Mesothelial cell of epicardium (in vitro differentiated cells): ENCODE results near the gene CUTA. TPM values are rescaled to one million over a fixed set of nuclear protein-coding genes. Genes with fewer than 3 reads are reported as not detected.
A peak's percentile ranks its signal among the peaks of the same experiment; 100 is the strongest.

ENCODE experiments used
- DNase-seq, 2 experiments: peaks; one replicate each; pipeline ENCODE4 v3.0.0; 2021; ENCODE audit warnings: low spot score in 2 of 2; ENCODE audit not compliant: unreplicated experiment in 2 of 2
- H3K27ac Mint-ChIP-seq: 2 replicates; pipeline ENCODE4 v1.8.0; 2021; ENCODE audit warnings: mixed read lengths
- H3K27me3 Mint-ChIP-seq: 2 replicates; pipeline ENCODE4 v1.8.0; 2021; ENCODE audit warnings: low read depth, mixed read lengths
- H3K36me3 Mint-ChIP-seq: 2 replicates; pipeline ENCODE4 v1.8.0; 2021; ENCODE audit warnings: mixed read lengths
- H3K4me1 Mint-ChIP-seq: 2 replicates; pipeline ENCODE4 v1.8.0; 2021; ENCODE audit warnings: mixed read lengths
- H3K4me3 Mint-ChIP-seq: 2 replicates; pipeline ENCODE4 v1.8.0; 2021; ENCODE audit warnings: mild to moderate bottlenecking, moderate library complexity, mixed read lengths
- H3K9me3 Mint-ChIP-seq: 2 replicates; pipeline ENCODE4 v1.8.0; 2021; ENCODE audit warnings: mixed read lengths
- CTCF ChIP-seq: fragments of 200-600 bp; sonication (generic); IDR thresholded peaks from one replicate; pipeline ENCODE4 v1.5.0; 2021; ENCODE audit warnings: antibody characterized with exemption; ENCODE audit not compliant: unreplicated experiment
- total RNA-seq: library from RNA; stranded (reverse); gene quantifications from 3 replicates; pipeline ENCODE4 v1.2.1, GENCODE V29; 2021

Gene CUTA
- total RNA-seq, 1 donor from 2014 or later: 239 TPM

GRCh38 chr6:33456156-33456555 is 38.2 kb upstream of the CUTA start:
- peaks cover 3% of the 10 kb centered on the region for H3K27me3 Mint-ChIP-seq
- TF ChIP-seq CTCF: no peak

GRCh38 chr6:33455051-33455450 is 37.1 kb upstream of the CUTA start:
- TF ChIP-seq CTCF: no peak
- peak overlapping the region; percentile 86 for H3K27ac Mint-ChIP-seq
- peaks cover 15% of the 10 kb centered on the region for H3K36me3 Mint-ChIP-seq
- peak overlapping the region; percentile 97 for H3K4me3 Mint-ChIP-seq
- peaks cover 6% of the 10 kb centered on the region for H3K9me3 Mint-ChIP-seq
- DNase-seq: no peak
- H3K4me1 Mint-ChIP-seq: peaks cover 18% of the 10 kb centered on the region
- peaks cover 2% of the 10 kb centered on the region for H3K27me3 Mint-ChIP-seq

More at GRCh38 chr6:33456156-33456555, 38.2 kb upstream of the CUTA start:
- H3K4me1 Mint-ChIP-seq: peaks cover 18% of the 10 kb centered on the region
- no peak overlapping the region for H3K27ac Mint-ChIP-seq
- peaks cover 6% of the 10 kb centered on the region for H3K9me3 Mint-ChIP-seq
- DNase-seq: no peak
- H3K36me3 Mint-ChIP-seq: peaks cover 15% of the 10 kb centered on the region
- peak overlapping the region; percentile 97 for H3K4me3 Mint-ChIP-seq

GRCh38 chr6:33454009-33454946 is 36.4 kb upstream of the CUTA start, which contains the start of gene ZBTB9:
TSS of gene ZBTB9 (plus strand) at chr6:33454576. CDS start at chr6:33455101, 525 bp downstream.
- peak; percentile 88 to 93 for DNase-seq
- Mint-ChIP-seq H3K27ac (peak within 1 kb of the TSS; percentile 90), H3K4me3 (peak within 1 kb of the TSS; percentile 97), H3K4me1 (peaks cover 18% of the 10 kb centered on the region), H3K9me3 (peaks cover 2% of the 10 kb centered on the region), H3K36me3 (peaks cover 15% of the 10 kb centered on the region), H3K27me3 (no peaks in the 10 kb centered on the region)
- no peak for TF ChIP-seq CTCF

GRCh38 chr6:33453393-33454008 is 35.6 kb upstream of the CUTA start:
- H3K4me1 Mint-ChIP-seq: peaks cover 18% of the 10 kb centered on the region
- no peak for DNase-seq

GRCh38 chr6:33452496-33452895 is 34.6 kb upstream of the CUTA start:
- Mint-ChIP-seq H3K27me3 (no peaks in the 10 kb centered on the region), H3K4me3 (no peak overlapping the region), H3K36me3 (peaks cover 32% of the 10 kb centered on the region), H3K9me3 (no peaks in the 10 kb centered on the region), H3K4me1 (peaks cover 18% of the 10 kb centered on the region), H3K27ac (no peak overlapping the region)
- DNase-seq: no peak
- no peak for TF ChIP-seq CTCF

More at GRCh38 chr6:33453393-33454008, 35.6 kb upstream of the CUTA start:
- Mint-ChIP-seq H3K9me3 (peaks cover under 1% of the 10 kb centered on the region), H3K4me3 (peak overlapping the region; percentile 97), H3K27ac (peak overlapping the region; percentile 90), H3K36me3 (peaks cover 22% of the 10 kb centered on the region), H3K27me3 (no peaks in the 10 kb centered on the region)
- TF ChIP-seq CTCF: no peak
